ENCODE measurements around the gene CTIF.

GRCh38 chr18:48814490-48815178 lies 275.8 kb downstream of the CTIF start:
- TF ChIP-seq CTCF (IDR thresholded peaks at IDR 0.05) (no peak), POLR2A (IDR thresholded peaks at IDR 0.05) (no peak), EP300 (IDR thresholded peaks at IDR 0.05; ENCODE audit: low read depth) (no peak)

Data from transverse colon (tissue), 3 donors.